Upper lobe of left lung (tissue), 6 donors: ENCODE data around the gene TAS2R14. TPM values are rescaled to one million over a fixed set of nuclear protein-coding genes. Genes with fewer than 3 reads are reported as not detected.

Experiments
- ATAC-seq, 2 donors: fragments of 200-7000 bp; cut with Tn5 transposase; one replicate each; pipeline ENCODE4 v1.9.1; 2022; ENCODE audit warnings: mild to moderate bottlenecking in 2 of 2, moderate library complexity in 2 of 2; ENCODE audit not compliant: low FRiP score in 2 of 2
- DNase-seq, 2 donors: peaks; one replicate each; pipeline ENCODE4 v3.0.0-alpha.2; 2019 to 2020
- H3K27ac ChIP-seq, 4 donors: fragments of 200-600 bp; sonication (generic); one replicate each; pipeline ENCODE4 v1.5.1; 2016 to 2019
- H3K27me3 ChIP-seq, 4 donors: fragments of 200-600 bp; sonication (generic); one replicate each; pipeline ENCODE4 v1.5.1; 2017 to 2019
- H3K36me3 ChIP-seq, 4 donors: fragments of 200-600 bp; sonication (generic); one replicate each; pipeline ENCODE4 v1.5.1; 2016 to 2019
- H3K4me1 ChIP-seq, 4 donors: fragments of 200-600 bp; sonication (generic); one replicate each; pipeline ENCODE4 v1.5.1; 2018 to 2019
- H3K4me3 ChIP-seq, 4 donors: fragments of 200-600 bp; sonication (generic); one replicate each; pipeline ENCODE4 v1.5.1; 2017 to 2019; ENCODE audit warnings: mild to moderate bottlenecking in 2 of 4, moderate library complexity in 1 of 4
- H3K9me3 ChIP-seq, 4 donors: fragments of 200-600 bp; sonication (generic); one replicate each; pipeline ENCODE4 v1.5.1; 2018 to 2019
- CTCF ChIP-seq, 6 experiments: fragments of 450-650 bp in 4 of 6; fragments of 200-600 bp in 2 of 6; sonication (generic) in 2 of 6; IDR thresholded peaks; one replicate each; pipeline ENCODE4 v1.5.1; 2016 to 2019; ENCODE audit warnings: antibody characterized with exemption in 6 of 6
- EP300 ChIP-seq, 4 donors: sonication (generic); formaldehyde crosslinking; IDR thresholded peaks; one replicate each; pipeline ENCODE4 v1.5.1; 2017; ENCODE audit warnings: antibody characterized with exemption in 4 of 4, control low read depth in 2 of 4
- POLR2A ChIP-seq, 4 donors: fragments of 450-650 bp; IDR thresholded peaks; one replicate each; pipeline ENCODE4 v1.5.1; 2016 to 2017; ENCODE audit warnings: antibody characterized with exemption in 4 of 4, mild to moderate bottlenecking in 2 of 4
- POLR2AphosphoS5 ChIP-seq, 2 donors: sonication (generic); formaldehyde crosslinking; IDR thresholded peaks; one replicate each; pipeline ENCODE4 v1.5.1; 2017; ENCODE audit warnings: antibody characterized with exemption in 2 of 2
- WGBS, 2 donors: methylation state at CpG; one replicate each; pipeline ENCODE4 v1.1.5; 2017 to 2018; 5-methylcytosine and 5-hydroxymethylcytosine counted together
- total RNA-seq, 6 donors: library from RNA; depleted of rRNA in 4 of 6; stranded (reverse); fragments of >200 nt in 4 of 6; gene quantifications; one replicate each; pipeline versions ENCODE4 v1.1.0 to v1.2.1, GENCODE V29; 2016 to 2021
- donor health status: DM: no; HTN: no; CAD: no; lungs with moderate emphysema.
- donor health status: DM: no; HTN: yes; CAD: no; lungs with severe emphysema.

Gene TAS2R14
- total RNA-seq, 6 donors from 2014 or later, result 0.94 to 12.7 (median 2.8) TPM

- ATAC-seq (no peak), DNase-seq (no peak)
- H3K4me3 ChIP-seq, result no peak overlapping the region
- H3K9me3 ChIP-seq, result no peaks in the 10 kb centered on the region
- H3K27ac ChIP-seq, result no peak overlapping the region
- no peaks in the 10 kb centered on the region for H3K36me3 ChIP-seq
- H3K4me1 ChIP-seq, result no peaks in the 10 kb centered on the region
- no peaks in the 10 kb centered on the region for H3K27me3 ChIP-seq
- TF ChIP-seq EP300 (IDR thresholded peaks at IDR 0.05), result no peak
- TF ChIP-seq CTCF (IDR thresholded peaks at IDR 0.05), result no peak
- TF ChIP-seq POLR2AphosphoS5 (IDR thresholded peaks at IDR 0.05), result no peak
- TF ChIP-seq POLR2A (IDR thresholded peaks at IDR 0.05), result no peak
- WGBS, 2 donors, result 60 to 62% methylated on average over 4 of the region's 4 CpGs
Measured at GRCh38 chr12:10960211-10960610, 21.1 kb upstream of the TAS2R14 start.

- Histone ChIP-seq H3K4me3 (no peak overlapping the region), H3K27ac (no peak overlapping the region), H3K36me3 (no peaks in the 10 kb centered on the region), H3K27me3 (no peaks in the 10 kb centered on the region), H3K9me3 (no peaks in the 10 kb centered on the region), H3K4me1 (no peaks in the 10 kb centered on the region)
- no peak for DNase-seq
- TF ChIP-seq POLR2AphosphoS5 (IDR thresholded peaks at IDR 0.05) (no peak), EP300 (IDR thresholded peaks at IDR 0.05) (no peak), CTCF (IDR thresholded peaks at IDR 0.05) (no peak), POLR2A (IDR thresholded peaks at IDR 0.05) (no peak)
- 90 to 91% methylated on average over 2 of the region's 2 CpGs for WGBS, 2 donors
- no peak for ATAC-seq
Measured at GRCh38 chr12:10959804-10960203, 20.7 kb upstream of the TAS2R14 start.

- Histone ChIP-seq H3K4me1 (no peaks in the 10 kb centered on the region), H3K27ac (no peak overlapping the region), H3K9me3 (no peaks in the 10 kb centered on the region), H3K36me3 (no peaks in the 10 kb centered on the region), H3K4me3 (no peak overlapping the region), H3K27me3 (no peaks in the 10 kb centered on the region)
- TF ChIP-seq POLR2AphosphoS5 (IDR thresholded peaks at IDR 0.05), result no peak
- no peak for TF ChIP-seq EP300 (IDR thresholded peaks at IDR 0.05)
- TF ChIP-seq POLR2A (IDR thresholded peaks at IDR 0.05), result no peak
- no peak for TF ChIP-seq CTCF (IDR thresholded peaks at IDR 0.05)
- ATAC-seq (no peak), DNase-seq (no peak)
Measured at GRCh38 chr12:10957741-10958140, 18.7 kb upstream of the TAS2R14 start.

GRCh38 chr12:10956085-10956484, 17.0 kb upstream of the TAS2R14 start:
- Histone ChIP-seq H3K4me1 (no peaks in the 10 kb centered on the region), H3K27me3 (no peaks in the 10 kb centered on the region), H3K27ac (no peak overlapping the region), H3K9me3 (no peaks in the 10 kb centered on the region), H3K36me3 (no peaks in the 10 kb centered on the region), H3K4me3 (no peak overlapping the region)
- ATAC-seq (no peak), DNase-seq (no peak)
- TF ChIP-seq POLR2AphosphoS5 (IDR thresholded peaks at IDR 0.05) (no peak), CTCF (IDR thresholded peaks at IDR 0.05) (no peak), EP300 (IDR thresholded peaks at IDR 0.05) (no peak), POLR2A (IDR thresholded peaks at IDR 0.05) (no peak)

GRCh38 chr12:10952645-10953044, 13.6 kb upstream of the TAS2R14 start:
- TF ChIP-seq EP300 (IDR thresholded peaks at IDR 0.05) (no peak), CTCF (IDR thresholded peaks at IDR 0.05) (no peak), POLR2AphosphoS5 (IDR thresholded peaks at IDR 0.05) (no peak), POLR2A (IDR thresholded peaks at IDR 0.05) (no peak)
- ATAC-seq, result no peak
- Histone ChIP-seq H3K4me1 (no peaks in the 10 kb centered on the region), H3K36me3 (no peaks in the 10 kb centered on the region), H3K27ac (no peak overlapping the region), H3K9me3 (no peaks in the 10 kb centered on the region), H3K27me3 (no peaks in the 10 kb centered on the region), H3K4me3 (no peak overlapping the region)
- 99 to 100% methylated on average over 4 of the region's 4 CpGs for WGBS, 2 donors
- DNase-seq, result peak in 1 of 2 donors; percentile 12
